HG02798 (cell line): ENCODE data around the gene RYR2.
A peak's percentile ranks its signal among the peaks of the same experiment; 100 is the strongest.

Experiments
- ATAC-seq: cut with Tn5 transposase; IDR thresholded peaks from one replicate; pipeline ENCODE4 v1.9.1; 2021; ENCODE audit warnings: mild to moderate bottlenecking; ENCODE audit not compliant: unreplicated experiment, poor library complexity

The RYR2 gene

DNA sequence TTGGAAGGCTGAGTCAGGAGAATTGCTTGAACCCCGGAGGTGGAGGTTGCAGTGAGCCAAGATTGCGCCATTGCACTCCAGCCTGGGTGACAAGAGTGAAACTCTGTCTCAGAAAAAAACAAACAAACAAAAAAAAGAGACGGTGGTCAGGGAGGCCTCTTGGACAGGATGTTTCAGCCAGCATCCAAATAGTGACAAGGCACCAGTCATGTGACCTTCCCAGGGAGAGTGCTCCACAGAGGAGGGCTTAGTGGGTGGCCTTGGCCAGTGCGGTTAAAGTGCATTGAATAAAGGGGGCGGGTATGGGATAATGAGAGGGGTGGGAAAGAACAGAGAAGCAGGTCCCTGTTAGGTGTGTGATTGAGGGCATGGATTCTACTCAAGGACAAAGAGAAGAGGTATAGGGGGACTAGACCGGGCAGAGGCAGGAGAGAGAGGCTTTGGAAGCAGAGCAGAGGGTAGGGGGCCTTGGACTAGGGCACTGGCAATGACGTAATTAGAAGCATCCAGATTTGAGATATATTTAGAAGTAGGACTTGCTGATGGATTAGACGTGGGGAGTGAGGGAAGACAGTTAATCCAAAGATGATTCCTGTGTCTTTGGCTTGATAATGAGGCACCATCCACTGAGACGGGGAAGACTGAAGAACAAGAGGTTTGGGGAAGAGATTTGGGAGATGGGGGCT, 12.0 kb upstream of the RYR2 start:
- ATAC-seq, result no peak

DNA sequence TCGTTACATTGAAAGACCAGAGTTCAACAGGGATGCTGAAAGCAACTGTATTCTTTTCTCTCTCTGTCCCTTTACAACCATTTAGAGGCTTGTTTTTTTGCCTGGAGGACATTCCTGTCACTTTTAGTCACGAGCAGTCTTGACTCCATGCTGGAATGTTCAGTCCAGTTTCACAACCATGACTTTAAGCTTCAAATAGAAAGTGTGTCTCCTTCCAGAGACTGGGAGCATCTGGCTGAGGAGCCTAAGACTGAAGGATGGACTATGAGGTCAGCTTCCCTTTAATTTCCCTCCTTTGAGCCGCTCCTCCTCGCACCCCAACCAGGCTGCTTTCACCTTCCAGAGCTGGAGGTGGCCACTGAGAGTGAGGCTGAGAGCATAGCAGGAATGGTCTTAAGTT, 10.5 kb upstream of the RYR2 start:
- peak; percentile 3 for ATAC-seq

DNA sequence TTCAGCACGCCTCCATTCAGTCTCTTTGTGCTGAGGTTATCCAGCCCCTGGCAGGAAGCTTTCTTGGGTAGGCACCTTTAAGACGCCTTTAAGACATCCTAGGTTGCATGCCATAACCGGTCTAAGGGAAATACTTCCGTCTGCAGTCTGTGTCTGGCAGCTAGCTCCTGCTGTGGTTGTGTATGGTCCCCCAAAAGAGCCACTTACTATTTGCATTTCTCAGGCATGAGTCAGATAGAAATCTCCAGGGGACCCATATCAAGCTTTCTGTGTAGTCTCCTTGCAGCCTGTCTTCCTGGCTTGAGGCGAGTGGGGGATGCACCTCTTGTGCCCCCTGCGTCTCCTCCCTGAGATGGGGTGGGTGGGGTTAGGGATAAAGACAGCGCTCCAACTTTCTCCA, 10.0 kb upstream of the RYR2 start:
- peak; percentile 81 for ATAC-seq

DNA sequence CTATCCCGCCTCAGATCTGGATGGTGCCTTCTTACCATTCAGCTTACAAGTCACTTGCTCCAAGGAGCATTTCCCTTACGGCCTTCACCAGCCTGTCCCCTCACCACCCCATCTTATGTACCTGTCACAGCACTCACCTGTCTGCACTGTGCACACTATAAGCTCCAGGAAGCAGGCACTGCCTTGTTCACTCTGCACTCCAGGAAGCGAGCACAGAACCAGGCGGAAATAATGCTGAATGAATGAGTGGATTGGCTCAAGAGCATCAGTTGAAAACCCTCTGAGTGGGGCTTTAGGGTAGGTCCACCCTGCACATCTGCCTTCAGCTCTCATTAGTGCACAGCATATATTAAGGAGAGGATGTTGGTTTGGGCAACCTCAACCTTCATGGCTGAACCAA, 8.9 kb upstream of the RYR2 start:
- no peak for ATAC-seq

GRCh38 chr1:237033804-237034203, 8.2 kb upstream of the RYR2 start:
- no peak for ATAC-seq

- no peak for ATAC-seq
These were observed 6.2 kb upstream of the RYR2 start for GRCh38 chr1:237035759-237036158.

GRCh38 chr1:237038211-237038610, 3.8 kb upstream of the RYR2 start:
- no peak for ATAC-seq

DNA sequence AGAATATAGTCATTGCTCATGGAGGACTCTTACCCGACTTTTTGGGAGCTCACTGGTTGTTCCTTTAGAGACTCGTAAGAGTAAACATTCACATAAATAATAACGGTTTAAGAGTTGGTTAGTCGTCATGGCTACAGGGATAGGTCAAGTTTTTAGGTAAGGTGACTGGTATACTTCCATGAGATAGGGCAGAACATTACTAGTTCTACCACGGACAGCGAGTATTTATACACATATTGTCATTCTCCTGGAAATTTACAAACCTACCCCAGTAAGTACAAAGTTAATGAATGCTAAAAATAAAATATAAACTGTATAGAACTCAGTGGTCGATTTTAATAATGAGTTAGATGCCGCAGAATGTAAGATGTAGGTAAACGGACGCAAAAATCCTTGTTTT, 1.2 kb upstream of the RYR2 start:
- ATAC-seq, result no peak

DNA sequence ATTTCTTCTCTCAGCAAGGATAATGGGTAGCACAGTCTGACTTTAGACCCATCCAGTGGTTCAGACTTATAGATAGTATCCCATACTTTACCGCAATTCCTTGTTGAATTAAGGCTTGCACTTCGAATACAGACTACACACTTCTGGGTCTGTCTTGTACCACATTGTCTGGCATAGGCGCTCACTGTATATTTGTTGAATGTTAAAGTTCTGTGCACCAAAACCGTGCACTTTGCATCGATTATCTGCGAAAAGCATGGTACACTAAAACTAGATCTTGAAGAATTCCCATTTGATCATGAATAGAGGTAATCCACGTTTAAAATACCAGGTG, 556 bp upstream of the RYR2 start:
- no peak for ATAC-seq

DNA sequence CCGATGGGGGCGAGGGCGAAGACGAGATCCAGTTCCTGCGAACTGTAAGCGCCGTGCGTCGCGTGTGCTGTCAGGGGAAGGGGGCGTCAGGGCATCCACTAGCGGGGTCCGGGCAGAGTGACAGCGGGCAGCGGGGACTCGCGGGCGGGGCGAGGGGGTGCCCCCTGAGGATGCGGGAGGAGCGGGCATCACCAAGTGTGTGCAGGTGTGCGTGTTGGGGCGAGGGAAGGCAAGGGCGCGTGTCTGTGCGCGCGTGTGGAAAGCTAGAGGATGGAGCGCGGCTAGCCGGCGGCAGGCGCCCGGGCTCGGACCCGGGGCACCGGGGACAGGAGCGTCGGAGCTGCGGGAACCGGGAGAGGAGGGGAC, 525 bp downstream of the RYR2 start:
- ATAC-seq, result no peak

DNA sequence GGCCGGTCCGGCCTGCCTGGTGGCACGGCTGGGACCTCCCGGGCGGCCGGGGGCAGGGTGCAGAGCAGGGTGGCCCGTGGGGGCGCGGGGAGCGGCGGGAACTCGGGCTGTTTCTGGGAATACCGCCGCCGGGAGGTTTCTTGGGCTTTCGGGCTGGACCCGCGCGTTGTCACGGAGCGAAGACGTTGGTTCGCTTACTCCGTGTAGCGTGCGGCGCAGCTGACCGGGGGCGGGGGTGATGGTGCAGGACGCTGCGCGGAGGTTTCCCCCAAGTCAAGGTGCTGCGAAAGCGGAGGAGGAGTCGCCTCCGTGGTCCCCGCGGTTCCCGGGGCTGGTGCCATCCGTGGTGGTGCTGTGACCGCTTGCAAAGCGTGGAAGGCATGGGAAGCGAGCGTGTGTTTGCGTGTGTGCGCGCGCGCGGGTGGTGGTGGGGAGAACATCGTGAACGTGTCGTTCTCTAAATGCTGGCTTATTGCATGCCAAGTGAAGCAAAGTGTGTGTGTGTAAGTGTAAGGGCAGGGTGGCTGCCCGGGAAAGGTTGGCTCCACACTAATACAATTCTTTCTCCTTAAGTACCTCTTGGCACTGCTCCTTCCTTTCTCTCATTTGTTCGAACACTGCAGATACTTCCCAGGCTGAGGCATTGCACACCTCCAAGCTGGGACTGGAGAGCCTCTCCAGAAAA, 1.1 kb downstream of the RYR2 start:
- ATAC-seq, result no peak

- ATAC-seq, result no peak
These were observed 2.1 kb downstream of the RYR2 start for GRCh38 chr1:237043846-237044636.

DNA sequence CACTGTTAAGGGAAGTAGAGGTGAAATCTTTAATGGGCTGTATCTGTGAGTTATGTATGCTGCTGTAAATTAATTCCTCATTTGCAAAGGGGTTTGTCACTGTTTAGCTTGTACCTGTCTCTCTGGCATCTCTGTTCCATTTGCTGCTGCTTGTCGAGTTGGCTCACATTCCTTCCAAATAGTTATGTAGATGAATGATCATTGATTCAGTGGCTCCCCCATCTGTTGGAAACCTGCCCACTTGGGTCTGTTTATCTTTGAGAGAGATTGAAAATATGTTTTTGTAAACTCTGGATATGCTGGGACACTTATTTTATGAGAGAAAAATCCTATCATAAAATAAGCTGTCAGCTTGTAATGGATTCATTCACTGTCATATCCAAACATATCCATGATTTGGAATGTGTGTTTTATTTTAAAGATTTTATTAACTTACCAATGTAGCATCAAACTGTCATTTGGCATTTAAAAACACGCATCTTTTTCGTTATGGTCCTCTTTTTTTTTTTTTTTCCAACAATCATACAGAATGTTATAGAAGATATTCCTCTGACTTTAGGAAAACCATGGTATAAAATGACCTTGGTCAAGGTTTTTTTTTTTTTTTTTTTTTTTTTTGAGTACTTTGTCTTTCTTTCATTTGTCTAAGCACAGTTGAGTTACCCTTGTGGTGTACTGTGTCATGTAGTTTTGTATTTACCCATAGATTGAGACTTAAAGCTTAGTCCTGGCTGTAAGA, 3.5 kb downstream of the RYR2 start:
- ATAC-seq, result no peak

DNA sequence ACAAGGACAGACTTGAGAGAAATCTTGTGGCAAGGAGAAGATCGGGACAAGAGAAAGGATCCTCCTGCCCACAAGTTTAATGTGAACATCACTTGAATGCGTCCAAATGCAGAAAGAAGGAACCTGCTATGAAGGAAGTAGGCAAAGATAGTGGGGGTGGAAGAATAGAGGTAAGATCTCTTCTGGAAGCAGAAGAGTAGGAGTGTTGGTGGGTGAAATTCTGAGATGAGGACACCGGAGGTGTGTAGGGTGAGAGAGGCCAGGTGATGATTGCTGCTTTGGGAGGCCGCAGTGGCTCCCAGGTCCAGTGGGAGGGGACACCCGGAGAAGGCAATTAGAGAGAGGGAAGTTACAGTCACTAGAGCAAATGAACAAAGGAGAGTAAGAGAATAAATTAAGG, 6.8 kb downstream of the RYR2 start:
- no peak for ATAC-seq

DNA sequence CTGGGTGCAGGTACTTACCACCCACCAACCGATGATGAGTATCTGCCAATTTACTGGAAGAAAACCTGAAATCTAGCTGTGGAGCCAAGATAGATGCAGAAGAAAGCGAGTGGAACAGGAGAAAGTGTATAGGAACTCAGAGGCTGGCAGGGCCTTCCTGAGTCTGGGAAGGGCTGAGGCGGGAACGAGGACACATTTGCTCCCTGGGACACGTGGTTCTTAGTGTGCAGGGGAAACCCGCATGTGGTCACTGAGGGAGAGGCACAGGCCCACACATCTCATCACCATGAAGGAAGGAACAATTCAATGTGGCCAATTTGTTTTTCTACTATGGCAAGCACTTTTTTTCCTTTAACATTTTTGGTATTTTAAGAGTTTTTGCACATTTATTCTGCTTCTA, 8.2 kb downstream of the RYR2 start:
- no peak for ATAC-seq

DNA sequence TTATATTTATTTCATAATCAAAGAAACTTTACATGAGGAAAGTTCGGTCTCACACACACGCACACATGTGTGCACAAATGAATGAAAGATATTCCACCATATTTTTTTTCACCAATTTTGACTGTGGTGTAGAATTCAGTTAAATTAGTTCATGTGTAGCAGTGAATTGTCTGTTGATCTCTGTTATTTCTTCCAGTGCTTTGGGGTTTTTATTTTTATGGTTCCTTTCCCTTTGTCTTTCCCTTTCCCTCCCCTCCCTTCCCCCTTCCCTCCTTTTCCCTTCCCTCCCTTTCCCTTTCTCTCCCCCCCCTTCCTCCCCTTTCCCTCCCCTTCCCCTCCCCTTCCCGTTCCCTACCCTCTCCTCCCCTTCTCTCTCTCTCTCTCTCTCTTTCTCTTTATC, 8.9 kb downstream of the RYR2 start:
- no peak for ATAC-seq

DNA sequence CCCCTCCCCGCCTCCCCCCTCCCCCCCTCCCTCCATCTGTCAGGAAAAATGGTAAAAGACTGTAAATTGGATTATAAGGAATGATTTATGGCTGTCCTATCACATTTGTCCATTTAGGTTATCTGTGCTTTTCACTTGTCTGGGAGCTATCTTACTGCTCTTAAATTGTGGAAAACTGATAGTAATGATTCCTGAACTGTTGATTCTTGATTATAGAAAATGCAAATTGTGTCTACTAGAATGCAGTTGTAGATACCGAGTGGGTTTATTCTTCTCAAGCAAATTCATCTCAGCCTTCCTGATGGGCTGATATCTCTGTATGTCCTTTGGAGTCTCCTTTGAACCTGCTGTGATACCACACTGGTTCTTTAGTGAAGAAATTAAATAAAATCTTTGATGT, 12.3 kb downstream of the RYR2 start:
- no peak for ATAC-seq

GRCh38 chr1:237058470-237058869, 16.5 kb downstream of the RYR2 start:
- ATAC-seq, result no peak

- no peak for ATAC-seq
These were observed 17.3 kb downstream of the RYR2 start for GRCh38 chr1:237059244-237059643.

DNA sequence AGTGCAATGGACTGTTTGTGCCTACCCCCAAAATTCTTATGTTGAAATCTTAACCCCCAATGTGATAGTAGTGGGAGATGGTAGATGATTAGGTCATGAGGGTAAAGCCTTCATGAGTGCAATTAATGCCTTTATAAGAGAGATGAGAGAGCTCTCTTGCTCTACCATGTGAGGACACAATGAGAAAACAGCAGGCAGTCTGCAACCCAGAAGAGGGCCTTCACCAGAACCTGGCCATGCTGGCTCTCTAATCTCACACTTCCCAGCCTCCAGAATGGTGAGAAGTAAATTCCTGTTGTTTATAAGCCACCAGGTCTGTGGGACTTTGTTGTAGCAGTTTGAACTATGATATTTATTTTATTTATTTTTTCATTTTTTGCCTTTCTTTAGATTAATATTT, 21.0 kb downstream of the RYR2 start:
- ATAC-seq, result no peak

GRCh38 chr1:237065903-237066302, 23.9 kb downstream of the RYR2 start:
- no peak for ATAC-seq
